ENCODE data around the gene SCN8A. TPM values are rescaled to one million over a fixed set of nuclear protein-coding genes. Genes with fewer than 3 reads are reported as not detected.

Gene SCN8A
- total RNA-seq, 1 donor, result 0.21 TPM

DNA sequence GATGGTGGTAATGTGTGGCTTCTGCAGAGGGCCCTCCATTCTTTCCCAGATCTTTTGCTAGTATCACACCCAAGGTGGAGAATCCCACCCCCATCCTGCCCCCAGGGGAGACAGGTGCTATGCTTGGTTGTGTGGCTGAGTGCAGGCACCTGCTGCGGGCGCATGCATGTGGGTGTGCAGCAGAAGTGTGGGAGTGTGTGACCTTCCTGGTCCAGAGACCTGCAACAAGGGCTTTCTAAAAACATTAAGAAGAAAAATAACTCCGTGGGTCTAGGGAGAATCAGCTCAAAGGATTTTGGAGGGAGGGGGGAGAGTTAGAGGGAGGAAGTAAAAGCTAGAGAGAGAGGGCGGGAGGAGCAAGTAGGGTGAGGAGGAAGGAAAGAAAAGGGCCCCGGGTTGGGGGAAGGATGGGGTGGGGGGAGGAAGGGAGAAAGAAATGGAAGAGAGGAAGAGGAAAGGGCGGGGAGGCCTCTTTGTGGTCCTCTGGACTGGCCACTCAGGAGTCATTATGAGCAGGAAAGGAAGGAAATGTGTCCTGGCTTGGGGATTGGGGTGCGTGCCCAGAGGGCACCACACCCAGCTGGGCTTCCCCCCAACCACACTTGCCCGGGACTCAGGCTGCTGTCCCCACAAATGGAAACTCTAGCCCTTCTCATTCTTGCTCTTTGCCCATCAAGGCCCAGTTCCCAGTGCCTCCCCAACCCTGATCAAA lies 260.5 kb downstream of the SCN8A start:
- Histone ChIP-seq H3K4me3 (ENCODE audit: low read length) (no peak overlapping the region), H3K27me3 (ENCODE audit: insufficient read depth, low read length) (peaks cover 9% of the 10 kb centered on the region), H3K9me3 (ENCODE audit: low read depth, low read length) (no peaks in the 10 kb centered on the region), H3K4me1 (ENCODE audit: insufficient read depth, low read length) (peaks cover 47% of the 10 kb centered on the region)

DNA sequence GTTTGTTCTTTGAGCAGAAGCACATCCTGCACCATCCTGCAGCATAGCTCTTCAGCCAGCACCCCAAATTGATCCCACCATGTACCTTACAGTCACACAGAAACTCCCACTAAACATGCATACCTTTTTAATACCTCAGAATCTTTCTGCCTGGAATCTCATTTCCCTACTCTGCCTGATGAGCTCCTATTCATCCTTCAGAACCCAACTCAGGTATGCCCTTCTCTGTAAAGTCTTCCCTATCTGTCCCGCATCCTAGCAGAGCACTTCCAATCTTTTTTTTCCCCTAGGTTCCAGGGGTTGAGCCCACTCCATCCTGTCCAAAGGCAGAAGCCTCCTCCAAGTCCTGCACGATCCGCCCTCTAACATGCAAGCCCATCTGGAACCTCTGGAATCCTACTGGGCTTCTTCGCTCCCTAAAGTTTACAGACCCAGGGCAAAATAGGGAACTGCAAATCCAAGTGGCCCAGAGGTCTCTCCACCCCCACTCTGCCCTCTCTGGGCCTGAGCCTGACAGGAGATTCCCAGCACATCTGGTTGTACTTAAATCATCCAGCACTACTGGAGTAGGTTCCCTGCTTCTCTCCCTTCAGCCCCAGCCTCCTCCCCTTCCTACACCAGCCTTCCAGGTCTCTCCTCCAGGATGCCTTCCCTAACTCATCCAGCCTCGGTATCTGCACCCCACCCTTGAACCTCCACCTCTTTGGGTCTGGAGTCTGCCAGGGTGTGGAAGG lies 261.5 kb downstream of the SCN8A start:
- no peaks in the 10 kb centered on the region for H3K9me3 ChIP-seq (ENCODE audit: low read depth, low read length)
- H3K27me3 ChIP-seq (ENCODE audit: insufficient read depth, low read length), result peaks cover 4% of the 10 kb centered on the region
- H3K4me3 ChIP-seq (ENCODE audit: low read length), result no peak overlapping the region
- H3K4me1 ChIP-seq (ENCODE audit: insufficient read depth, low read length), result peaks cover 39% of the 10 kb centered on the region

DNA sequence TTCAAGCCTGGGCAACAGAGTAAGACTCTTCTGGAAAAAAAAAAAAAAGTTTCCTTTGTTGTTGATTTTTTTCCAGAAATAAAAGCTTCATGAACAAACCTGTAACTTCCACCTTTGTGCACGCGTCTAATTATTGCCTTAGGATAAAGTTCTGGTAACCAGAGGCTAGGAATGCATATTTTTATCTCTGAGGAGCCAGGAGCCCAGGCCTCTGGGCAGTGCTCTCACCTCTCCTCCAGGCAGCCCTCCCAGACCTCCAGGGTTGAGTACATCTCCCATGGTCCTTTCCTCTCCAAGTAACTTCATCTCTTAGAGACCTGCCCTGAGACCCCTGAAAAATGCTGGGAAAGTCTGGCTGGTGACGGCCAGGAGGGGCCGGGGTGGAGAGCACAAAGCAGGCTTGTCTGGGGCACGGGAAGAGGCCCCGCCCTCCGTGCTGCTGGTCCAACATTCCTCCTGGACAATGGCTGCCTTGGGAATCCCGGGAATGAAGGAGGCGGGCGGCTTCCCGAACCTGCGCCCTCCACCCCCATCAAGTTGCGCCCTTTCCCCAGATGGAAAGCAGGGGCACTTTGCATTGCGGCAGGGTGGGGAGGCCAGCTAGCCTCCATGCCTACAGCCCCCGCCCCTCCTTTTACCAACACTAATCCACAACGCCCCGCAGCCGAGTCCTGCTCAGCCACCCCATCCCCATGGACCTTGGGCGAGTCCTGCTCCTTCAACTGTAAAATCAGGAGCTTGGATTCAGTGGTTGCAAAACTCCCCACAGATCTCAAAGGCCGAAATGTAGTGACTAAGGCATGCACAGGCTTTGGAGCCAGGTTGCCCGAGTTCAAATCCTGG lies 264.8 kb downstream of the SCN8A start:
- Histone ChIP-seq H3K4me3 (ENCODE audit: low read length) (no peak overlapping the region), H3K4me1 (ENCODE audit: insufficient read depth, low read length) (peaks cover 23% of the 10 kb centered on the region), H3K27me3 (ENCODE audit: insufficient read depth, low read length) (no peaks in the 10 kb centered on the region), H3K9me3 (ENCODE audit: low read depth, low read length) (no peaks in the 10 kb centered on the region)

DNA sequence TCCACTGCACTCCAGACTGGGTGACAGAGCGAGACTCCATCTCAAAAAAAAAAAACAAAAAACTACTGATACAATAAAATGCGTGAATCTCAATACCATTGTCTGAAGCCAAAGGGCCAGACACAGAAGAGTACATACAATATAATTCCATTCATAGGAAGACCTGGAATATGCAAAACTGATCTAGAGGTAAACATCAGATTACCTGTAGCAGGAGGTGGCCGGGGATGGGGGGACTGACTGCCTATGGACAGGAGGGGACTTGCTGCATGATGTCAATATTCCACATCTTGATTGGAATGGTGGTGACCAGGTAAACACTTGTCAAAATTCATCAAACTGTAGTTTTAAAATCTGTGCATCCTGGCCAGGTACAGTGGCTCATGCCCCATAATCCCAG lies 270.0 kb downstream of the SCN8A start:
- Histone ChIP-seq H3K4me3 (ENCODE audit: low read length) (no peak overlapping the region), H3K9me3 (ENCODE audit: low read depth, low read length) (no peaks in the 10 kb centered on the region), H3K4me1 (ENCODE audit: insufficient read depth, low read length) (peaks cover 15% of the 10 kb centered on the region), H3K27me3 (ENCODE audit: insufficient read depth, low read length) (peaks cover 25% of the 10 kb centered on the region)

Other genes with a start within 250 kb of the SCN8A start
- gene CELA1, start 244.6 kb upstream of the SCN8A start, total RNA-seq, result not detected
- gene GALNT6, start 199.8 kb upstream of the SCN8A start, total RNA-seq, result 11.3 TPM
- 3.3 TPM for gene SLC4A8, start 166.4 kb upstream of the SCN8A start, total RNA-seq

Measured in mononuclear cell (primary cell).